Activated CD4-positive, alpha-beta T cell treated with anti-CD3 and anti-CD28 coated beads, Interleukin-2, Interleukin-4, amounts not matched to agents 100 ng/mL and 50 ng/mL, durations not matched to agents 16 hours and 8 hours (primary cell): ENCODE data around the gene KIAA1328.

Experiments
- DNase-seq: peaks from one replicate; pipeline ENCODE4 v3.0.0-alpha.2; 2020; ENCODE audit warnings: low spot score

KIAA1328 gene

GRCh38 chr18:37219257-37219656 lies 390.3 kb downstream of the KIAA1328 start:
- no peak for DNase-seq

- no peak for DNase-seq
Observed at GRCh38 chr18:37222354-37222998, 393.5 kb downstream of the KIAA1328 start.

GRCh38 chr18:37222999-37223378 lies 394.1 kb downstream of the KIAA1328 start:
- no peak for DNase-seq

GRCh38 chr18:37225279-37225678 lies 396.4 kb downstream of the KIAA1328 start:
- DNase-seq = no peak

- DNase-seq = no peak
Observed at GRCh38 chr18:37230768-37231167, 401.8 kb downstream of the KIAA1328 start.

- DNase-seq = no peak
Observed at GRCh38 chr18:37231251-37231650, 402.3 kb downstream of the KIAA1328 start.

GRCh38 chr18:37235583-37235982 lies 406.7 kb downstream of the KIAA1328 start:
- DNase-seq = no peak

GRCh38 chr18:37238282-37239108 lies 409.6 kb downstream of the KIAA1328 start:
- DNase-seq = no peak

- no peak for DNase-seq
Observed at GRCh38 chr18:37242091-37242490, 413.2 kb downstream of the KIAA1328 start.

GRCh38 chr18:37242826-37243560 lies 414.1 kb downstream of the KIAA1328 start:
- no peak for DNase-seq

GRCh38 chr18:37243741-37244140 lies 414.8 kb downstream of the KIAA1328 start:
- no peak for DNase-seq

GRCh38 chr18:37244618-37245017 lies 415.7 kb downstream of the KIAA1328 start:
- no peak for DNase-seq

- DNase-seq = no peak
Observed at GRCh38 chr18:37246779-37247340, 417.9 kb downstream of the KIAA1328 start.

- DNase-seq = no peak
Observed at GRCh38 chr18:37247497-37248161, 418.7 kb downstream of the KIAA1328 start.

GRCh38 chr18:37248281-37248680 lies 419.4 kb downstream of the KIAA1328 start:
- DNase-seq = no peak

GRCh38 chr18:37249171-37249886 lies 420.4 kb downstream of the KIAA1328 start:
- no peak for DNase-seq

- no peak for DNase-seq
Observed at GRCh38 chr18:37249895-37250618, 421.1 kb downstream of the KIAA1328 start.

GRCh38 chr18:37251679-37252078 lies 422.8 kb downstream of the KIAA1328 start:
- no peak for DNase-seq

- DNase-seq = no peak
Observed at GRCh38 chr18:37252342-37252741, 423.4 kb downstream of the KIAA1328 start.

GRCh38 chr18:37252854-37253393 lies 424.0 kb downstream of the KIAA1328 start:
- DNase-seq = no peak
